OCI-LY7 (cell line): ENCODE measurements around the gene CFHR3. TPM values are rescaled to one million over a fixed set of nuclear protein-coding genes. Genes with fewer than 3 reads are reported as not detected.
"Not testable (repeated sequence)": the region's sequence is repeated elsewhere in the genome, so short reads cannot be mapped to it uniquely, and the experiment has no call there.

ENCODE experiments used
- BruUV-seq: library from RNA; stranded (reverse); fragments of 400-500 nt; replicated peaks from 2 replicates; lab custom pipeline; 2021; lab: Mats Ljungman, UMichigan
- CTCF ChIA-PET: fragments of 300-600 bp; sonication (Branson Sonifier 250); formaldehyde crosslinking; loops from one replicate; lab custom pipeline; 2022; ENCODE audit warnings: antibody characterized with exemption; ENCODE audit not compliant: unreplicated experiment; lab: Charles Lee
- POLR2A ChIA-PET: fragments of 300-600 bp; sonication (Branson Sonifier 250); formaldehyde crosslinking; loops from one replicate; lab custom pipeline; 2022; ENCODE audit warnings: antibody characterized with exemption; lab: Charles Lee
- DNase-seq: peaks from one replicate; pipeline ENCODE4 v3.0.0-alpha.2; 2015; ENCODE audit warnings: low spot score
- H2AFZ ChIP-seq: fragments of 200-600 bp; sonication (generic), shearing (Covaris generic); 2 replicates; pipeline ENCODE4 v1.6.1; 2014; ENCODE audit warnings: mild to moderate bottlenecking, antibody characterized with exemption, low read length, moderate library complexity
- H3K27ac ChIP-seq: fragments of 200-600 bp; sonication (generic); 2 replicates; pipeline ENCODE4 v1.5.1; 2014; ENCODE audit warnings: mixed run types, low read depth, mild to moderate bottlenecking, moderate library complexity, low read length, inconsistent platforms; ENCODE audit not compliant: poor library complexity, severe bottlenecking
- H3K36me3 ChIP-seq: fragments of 200-600 bp; sonication (generic); 2 replicates; pipeline ENCODE4 v1.6.1; 2014; ENCODE audit warnings: mild to moderate bottlenecking, antibody characterized with exemption, low read length, moderate library complexity, mixed read lengths; ENCODE audit not compliant: insufficient read depth
- H3K4me1 ChIP-seq: fragments of 200-600 bp; sonication (generic); 2 replicates; pipeline ENCODE4 v1.5.1; 2014; ENCODE audit warnings: mild to moderate bottlenecking, low read length; ENCODE audit not compliant: insufficient read depth, poor library complexity, severe bottlenecking
- H3K4me2 ChIP-seq: fragments of 200-600 bp; sonication (generic); 2 replicates; pipeline ENCODE4 v1.6.1; 2014; ENCODE audit warnings: mild to moderate bottlenecking, low read length
- H3K4me3 ChIP-seq: fragments of 200-600 bp; sonication (generic); 2 replicates; pipeline ENCODE4 v1.5.1; 2014; ENCODE audit warnings: mild to moderate bottlenecking, low read depth, low read length; ENCODE audit not compliant: poor library complexity, severe bottlenecking
- H3K79me2 ChIP-seq: fragments of 200-600 bp; sonication (generic); 2 replicates; pipeline ENCODE4 v1.6.1; 2016; ENCODE audit warnings: low read depth, mild to moderate bottlenecking, low read length, moderate library complexity, mixed read lengths; ENCODE audit not compliant: insufficient read depth
- H3K9me2 ChIP-seq: fragments of 200-600 bp; sonication (generic); 2 replicates; pipeline ENCODE4 v1.6.1; 2016; ENCODE audit warnings: mild to moderate bottlenecking, low read length, mixed read lengths; ENCODE audit not compliant: insufficient read depth
- H3K9me3 ChIP-seq: fragments of 200-600 bp; sonication (generic); 2 replicates; pipeline ENCODE4 v1.6.1; 2014; ENCODE audit warnings: mild to moderate bottlenecking, mixed run types, low read length, mixed read lengths
- H4K20me1 ChIP-seq: fragments of 200-600 bp; sonication (generic); 2 replicates; pipeline ENCODE4 v1.6.1; 2014; ENCODE audit warnings: mild to moderate bottlenecking, antibody characterized with exemption, low read length, moderate library complexity, mixed read lengths; ENCODE audit not compliant: insufficient read depth
- CTCF ChIP-seq: fragments of 200-600 bp; sonication (generic); conservative IDR thresholded peaks from 2 replicates; pipeline ENCODE4 v1.5.1; 2014; ENCODE audit warnings: mild to moderate bottlenecking, antibody characterized with exemption, low read length, moderate library complexity, mixed read lengths
- EZH2phosphoT487 ChIP-seq: fragments of 200-600 bp; sonication (generic); IDR thresholded peaks from 2 replicates; pipeline ENCODE4 v1.6.1; 2018; ENCODE audit warnings: low read depth, borderline replicate concordance, mild to moderate bottlenecking, mixed run types, antibody characterized with exemption, low read length, moderate library complexity, mixed read lengths
- intact Hi-C: fragments of 100-400 bp; cut with micrococcal nuclease; formaldehyde crosslinking; loops from one replicate; pipeline ENCODE4 v1.10.0; 2022; ENCODE audit not compliant: unreplicated experiment
- total RNA-seq, 2 experiments: library from RNA; depleted of rRNA in 1 of 2; stranded (reverse); fragments of >200 nt in 1 of 2; shearing (Covaris generic) in 1 of 2; gene quantifications; 2 replicates each; pipeline ENCODE4 v1.2.3, GENCODE V29; 2014 to 2022

The CFHR3 gene
- total RNA-seq, 2 experiments from 2014 or later, result not detected

- H3K36me3 ChIP-seq, H3K4me2 ChIP-seq, H3K27ac ChIP-seq, H4K20me1 ChIP-seq, CTCF ChIA-PET, BruUV-seq, H3K9me2 ChIP-seq, POLR2A ChIA-PET, H3K4me3 ChIP-seq, H2AFZ ChIP-seq, H3K4me1 ChIP-seq, intact Hi-C loops, H3K9me3 ChIP-seq, H3K79me2 ChIP-seq: not testable (repeated sequence)
- DNase-seq, result peak; percentile 30
- TF ChIP-seq CTCF, result peak; percentile 68
Observed at GRCh38 chr1:196743244-196743643, 31.4 kb upstream of the CFHR3 start.

- CTCF ChIA-PET, H3K79me2 ChIP-seq, H3K4me1 ChIP-seq, intact Hi-C loops, H3K27ac ChIP-seq, H3K4me3 ChIP-seq, H3K36me3 ChIP-seq, H2AFZ ChIP-seq, H3K9me3 ChIP-seq, H4K20me1 ChIP-seq, H3K9me2 ChIP-seq, H3K4me2 ChIP-seq, POLR2A ChIA-PET, BruUV-seq, DNase-seq: not testable (repeated sequence)
Observed at GRCh38 chr1:196765019-196765740, 9.5 kb upstream of the CFHR3 start.

- H3K4me3 ChIP-seq, DNase-seq, POLR2A ChIA-PET, H3K79me2 ChIP-seq, H3K27ac ChIP-seq, H4K20me1 ChIP-seq, H3K9me2 ChIP-seq, H2AFZ ChIP-seq, H3K4me2 ChIP-seq, H3K4me1 ChIP-seq, CTCF ChIA-PET, intact Hi-C loops, H3K36me3 ChIP-seq, BruUV-seq, H3K9me3 ChIP-seq: not testable (repeated sequence)
Observed at GRCh38 chr1:196769823-196770222, 4.8 kb upstream of the CFHR3 start.

GRCh38 chr1:196773713-196774112 is 927 bp upstream of the CFHR3 start:
- Histone ChIP-seq H2AFZ (no peak overlapping the region), H3K27ac (no peak overlapping the region), H3K79me2 (no peaks in the 10 kb centered on the region), H3K9me3 (no peaks in the 10 kb centered on the region), H4K20me1 (no peaks in the 10 kb centered on the region), H3K36me3 (no peaks in the 10 kb centered on the region), H3K4me3 (no peak overlapping the region), H3K9me2 (no peaks in the 10 kb centered on the region), H3K4me2 (no peak overlapping the region), H3K4me1 (no peaks in the 10 kb centered on the region)
- ChIA-PET CTCF (no interaction called here), POLR2A (no interaction called here)
- TF ChIP-seq CTCF (no peak), EZH2phosphoT487 (no peak)
- BruUV-seq, result no TSS peak
- DNase-seq, result no peak
- intact Hi-C loops, result no loop called here
